Fibroblast of villous mesenchyme (primary cell): ENCODE data around the gene METRN. TPM values are rescaled to one million over a fixed set of nuclear protein-coding genes. Genes with fewer than 3 reads are reported as not detected.

ENCODE experiments used
- DNase-seq: peaks from one replicate; pipeline ENCODE4 v3.0.0-alpha.2; 2010; ENCODE audit warnings: low read depth
- H3K4me3 ChIP-seq: 2 replicates; pipeline ENCODE4 v1.5.1; 2011; ENCODE audit warnings: low read depth, mild to moderate bottlenecking, low read length
- total RNA-seq: library from RNA; depleted of rRNA; stranded (reverse); fragments of >200 nt; gene quantifications from 2 replicates; pipeline ENCODE4 v1.2.3, GENCODE V29; 2012
- TF ChIP-seq, protein P1 (sequence below): IDR thresholded peaks from 2 replicates; pipeline ENCODE4 v1.5.1; 2012; ENCODE audit warnings: low read depth, mild to moderate bottlenecking, low read length; ENCODE audit not compliant: insufficient read depth

The METRN gene
- total RNA-seq, 1 donor = 44.5 TPM

DNA sequence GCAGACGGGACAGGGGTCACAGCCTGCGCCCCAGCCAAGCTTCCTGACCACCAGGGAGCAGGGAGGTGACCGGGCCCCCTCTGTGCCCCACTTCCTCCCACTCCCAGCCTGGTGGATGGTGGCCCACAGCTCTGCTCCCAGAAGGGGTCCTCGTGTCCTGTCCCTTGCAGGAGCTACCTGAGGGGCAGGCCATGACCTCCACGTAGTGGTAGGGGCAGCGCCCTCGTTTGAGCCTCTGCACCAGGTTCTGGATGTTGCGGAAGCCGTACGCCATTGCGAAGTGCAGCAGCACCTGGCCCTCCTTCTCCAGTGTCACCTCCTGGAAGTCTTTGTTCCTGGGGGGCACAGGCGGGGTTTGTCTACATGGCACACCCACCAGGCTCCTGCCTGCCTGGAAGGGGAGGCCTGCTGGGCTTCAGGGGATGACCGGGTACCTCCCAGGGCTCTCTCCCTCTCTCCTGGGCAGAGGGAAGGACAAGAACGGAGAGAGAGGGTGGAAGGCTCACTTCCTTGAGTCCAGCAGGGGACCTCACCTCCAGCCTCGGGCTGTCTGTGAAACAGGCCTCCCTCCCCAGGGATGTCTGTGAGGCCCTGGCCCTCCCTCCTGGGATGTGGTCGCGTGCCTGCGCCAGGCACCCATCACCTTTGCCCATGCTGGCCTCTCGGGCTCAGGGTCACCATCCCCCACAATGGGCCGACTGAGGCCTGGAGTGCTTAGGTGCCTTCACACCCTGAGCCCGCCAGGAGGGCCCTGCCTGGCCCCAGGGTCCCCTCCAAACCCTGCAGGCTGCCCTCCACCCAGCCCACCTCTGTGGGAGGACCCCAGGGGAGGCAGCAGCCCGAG lies 16.0 kb downstream of the METRN start:
- no peak for DNase-seq
- no peak overlapping the region for H3K4me3 ChIP-seq
- TF ChIP-seq, protein P1, sequence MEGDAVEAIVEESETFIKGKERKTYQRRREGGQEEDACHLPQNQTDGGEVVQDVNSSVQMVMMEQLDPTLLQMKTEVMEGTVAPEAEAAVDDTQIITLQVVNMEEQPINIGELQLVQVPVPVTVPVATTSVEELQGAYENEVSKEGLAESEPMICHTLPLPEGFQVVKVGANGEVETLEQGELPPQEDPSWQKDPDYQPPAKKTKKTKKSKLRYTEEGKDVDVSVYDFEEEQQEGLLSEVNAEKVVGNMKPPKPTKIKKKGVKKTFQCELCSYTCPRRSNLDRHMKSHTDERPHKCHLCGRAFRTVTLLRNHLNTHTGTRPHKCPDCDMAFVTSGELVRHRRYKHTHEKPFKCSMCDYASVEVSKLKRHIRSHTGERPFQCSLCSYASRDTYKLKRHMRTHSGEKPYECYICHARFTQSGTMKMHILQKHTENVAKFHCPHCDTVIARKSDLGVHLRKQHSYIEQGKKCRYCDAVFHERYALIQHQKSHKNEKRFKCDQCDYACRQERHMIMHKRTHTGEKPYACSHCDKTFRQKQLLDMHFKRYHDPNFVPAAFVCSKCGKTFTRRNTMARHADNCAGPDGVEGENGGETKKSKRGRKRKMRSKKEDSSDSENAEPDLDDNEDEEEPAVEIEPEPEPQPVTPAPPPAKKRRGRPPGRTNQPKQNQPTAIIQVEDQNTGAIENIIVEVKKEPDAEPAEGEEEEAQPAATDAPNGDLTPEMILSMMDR = no peak

DNA sequence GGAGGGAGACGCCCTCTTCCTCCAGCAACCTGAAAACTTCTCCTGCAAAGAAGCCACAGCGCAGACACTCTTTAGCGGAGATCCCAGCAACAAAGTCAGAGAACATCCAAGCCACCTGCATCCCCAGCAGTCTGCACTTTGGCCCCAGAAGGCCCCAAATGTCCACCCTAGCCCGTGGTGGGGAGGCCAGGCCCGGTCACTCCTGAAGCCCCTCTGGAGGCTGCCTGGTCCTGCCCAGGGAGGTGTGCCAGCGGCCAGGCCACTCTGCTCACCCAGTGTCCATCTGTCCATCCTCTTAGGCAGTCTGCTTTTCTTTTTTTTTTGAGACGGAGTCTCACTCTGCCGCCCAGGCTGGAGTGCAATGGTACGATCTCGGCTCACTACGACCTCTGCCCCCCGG lies 17.4 kb downstream of the METRN start:
- DNase-seq = no peak
- TF ChIP-seq, protein P1 = no peak
- no peak overlapping the region for H3K4me3 ChIP-seq

DNA sequence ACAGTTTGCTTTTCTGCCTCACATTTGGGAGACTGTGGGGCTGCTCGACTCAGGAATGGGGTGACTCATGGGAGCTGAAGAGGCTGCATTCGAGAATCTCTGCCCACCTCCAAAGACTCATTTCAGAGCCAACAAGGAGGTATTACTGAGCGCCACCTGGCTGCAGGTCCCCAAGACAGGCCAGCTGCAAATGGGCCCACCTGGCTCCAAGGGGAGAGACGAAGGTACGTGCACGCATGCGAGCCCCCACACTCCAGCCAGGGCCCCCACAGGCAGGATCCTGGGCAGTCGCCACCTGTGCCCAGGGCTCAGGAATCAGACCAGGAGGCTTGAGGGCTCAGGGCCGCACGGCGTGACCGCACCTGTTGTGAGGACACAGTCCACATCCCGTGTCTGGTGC lies 18.0 kb downstream of the METRN start:
- H3K4me3 ChIP-seq = no peak overlapping the region
- DNase-seq = no peak

DNA sequence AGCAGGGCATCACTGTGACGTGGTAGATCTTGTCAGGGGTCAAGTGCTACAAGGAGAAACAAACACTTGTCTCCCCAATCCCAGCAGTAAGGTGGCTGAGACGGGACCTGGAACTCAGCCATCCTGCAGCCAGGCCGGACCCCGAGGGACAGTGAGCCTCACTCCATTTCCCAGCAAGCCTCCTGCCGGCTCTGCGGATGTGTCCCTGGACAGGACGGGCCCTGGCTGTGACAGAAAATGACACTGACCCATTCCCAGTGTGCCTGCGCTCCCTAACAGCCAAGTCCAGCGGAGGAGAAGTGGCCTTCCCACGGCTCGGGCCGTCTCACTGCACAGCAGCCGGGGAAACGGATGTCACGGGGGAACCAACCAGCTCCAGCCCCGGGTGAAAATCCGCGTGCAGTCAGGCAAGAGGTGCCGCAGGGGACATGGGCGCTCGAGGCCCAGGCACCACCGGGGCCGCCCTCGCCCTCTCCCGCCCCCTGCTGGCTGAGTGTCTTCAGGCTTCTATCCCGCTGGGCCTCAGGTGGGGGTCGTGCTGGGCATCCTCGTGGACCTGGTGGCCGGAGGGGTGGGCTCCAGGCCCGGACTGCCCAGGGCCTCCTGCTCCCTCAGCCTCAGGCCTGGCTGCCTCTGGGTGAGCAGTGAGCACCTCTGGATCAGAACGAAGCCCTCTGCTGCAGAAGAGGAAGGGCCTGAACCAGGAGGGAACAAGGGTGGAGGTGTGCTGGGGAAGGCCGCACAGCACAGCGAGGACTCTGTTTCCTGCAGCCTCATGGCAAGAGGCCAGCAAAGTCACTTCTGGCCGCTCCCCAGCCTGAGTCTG lies 18.7 kb downstream of the METRN start:
- TF ChIP-seq, protein P1 = peak; percentile 46
- no peak overlapping the region for H3K4me3 ChIP-seq
- DNase-seq = no peak

More for the DNA sequence above, 18.0 kb downstream of the METRN start:
- TF ChIP-seq, protein P1 = no peak

DNA sequence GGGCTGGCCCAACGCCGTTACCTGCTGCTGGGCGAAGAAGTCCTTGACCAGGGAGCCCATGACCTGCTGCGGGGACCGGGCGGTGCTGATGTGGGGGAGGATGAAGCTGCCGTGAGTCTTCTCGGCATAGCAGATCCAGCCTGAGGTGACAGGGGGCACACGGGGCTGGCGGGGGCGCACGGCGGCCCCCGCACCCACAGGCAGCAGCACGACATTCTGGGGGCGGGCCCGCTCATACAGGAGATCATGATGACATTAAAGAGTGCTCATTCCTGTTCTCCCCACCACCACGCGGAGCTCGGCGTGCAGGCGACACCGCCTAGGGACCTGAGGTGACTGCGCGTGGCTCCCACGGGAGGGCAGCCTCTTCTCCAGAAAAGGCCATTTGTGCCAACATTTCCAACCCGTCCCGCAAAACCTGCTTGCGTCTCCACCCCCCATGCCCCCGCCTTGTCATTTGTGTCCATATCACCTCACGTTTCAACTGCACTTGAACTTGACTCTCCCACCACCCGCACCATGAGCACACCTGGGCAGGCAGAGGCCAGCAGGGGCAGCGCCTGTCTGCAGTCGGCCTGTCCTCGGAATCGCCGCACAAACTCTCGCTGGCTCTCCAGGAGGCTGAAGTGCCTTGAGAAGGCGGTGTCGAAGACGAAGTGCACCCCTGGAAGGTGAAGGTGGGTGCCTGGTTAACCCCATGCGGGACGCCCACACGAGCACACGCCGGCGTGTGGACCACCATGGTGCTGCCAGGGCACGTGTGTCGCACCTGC lies 19.5 kb downstream of the METRN start:
- H3K4me3 ChIP-seq = no peak overlapping the region
- TF ChIP-seq, protein P1 = no peak
- no peak for DNase-seq

DNA sequence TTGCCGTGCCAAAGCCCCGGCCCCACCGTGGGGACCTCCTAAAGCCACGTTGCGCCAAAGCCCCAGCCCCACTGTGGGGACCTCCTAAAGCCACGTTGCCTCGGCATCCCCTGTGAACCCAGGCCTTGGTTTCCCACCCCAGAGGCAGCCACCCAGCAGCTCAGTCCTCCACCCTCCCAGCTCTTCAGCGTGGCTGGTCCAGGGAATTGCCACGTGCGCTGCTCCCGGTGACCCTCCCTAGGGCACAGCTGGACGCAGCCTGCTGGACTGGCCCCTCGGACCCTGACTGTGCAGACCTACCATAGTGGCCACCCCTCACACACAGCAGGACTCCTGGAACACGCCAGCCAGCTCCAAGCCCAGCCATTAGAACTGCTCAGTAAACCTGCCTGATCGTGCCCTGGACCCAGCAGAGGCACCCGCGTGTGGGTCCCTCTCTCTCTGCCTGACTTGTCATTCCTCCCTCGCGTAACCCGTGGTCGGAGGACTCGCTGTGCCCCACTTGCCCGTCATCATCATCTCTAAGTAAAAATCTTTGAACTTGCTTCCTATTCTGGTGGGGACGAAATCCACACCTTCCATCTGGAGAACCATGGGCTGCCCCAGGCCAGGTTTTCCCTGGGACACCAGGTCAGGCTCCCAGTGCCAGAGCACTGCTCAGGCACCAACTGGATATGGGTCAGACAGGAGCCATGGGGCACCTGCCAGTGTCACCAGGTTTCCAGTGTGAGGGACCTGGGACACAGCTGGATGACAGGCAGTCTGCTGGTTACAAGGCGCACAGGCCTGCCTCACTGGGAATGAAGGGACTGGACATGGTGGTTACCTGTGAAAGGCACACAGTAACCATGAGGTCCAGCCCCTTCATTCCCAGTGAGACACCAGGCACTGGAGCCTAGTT lies 20.3 kb downstream of the METRN start:
- H3K4me3 ChIP-seq = no peak overlapping the region
- no peak for DNase-seq
- TF ChIP-seq, protein P1 = no peak
